Retinal pigment epithelial cell (primary cell): ENCODE results near the gene SF3B2.

Experiments used
- DNase-seq: peaks from one replicate; pipeline ENCODE4 v3.0.0-alpha.2; 2010; ENCODE audit warnings: low read depth
- H3K4me3 ChIP-seq: 2 replicates; pipeline ENCODE4 v1.5.1; 2011; ENCODE audit warnings: mild to moderate bottlenecking, low read length, control low read depth, moderate library complexity
- TF ChIP-seq, protein P1 (sequence below): conservative IDR thresholded peaks from 2 replicates; pipeline ENCODE4 v1.5.1; 2011; ENCODE audit warnings: low read depth, low read length, control low read depth, inconsistent platforms

The SF3B2 gene

DNA sequence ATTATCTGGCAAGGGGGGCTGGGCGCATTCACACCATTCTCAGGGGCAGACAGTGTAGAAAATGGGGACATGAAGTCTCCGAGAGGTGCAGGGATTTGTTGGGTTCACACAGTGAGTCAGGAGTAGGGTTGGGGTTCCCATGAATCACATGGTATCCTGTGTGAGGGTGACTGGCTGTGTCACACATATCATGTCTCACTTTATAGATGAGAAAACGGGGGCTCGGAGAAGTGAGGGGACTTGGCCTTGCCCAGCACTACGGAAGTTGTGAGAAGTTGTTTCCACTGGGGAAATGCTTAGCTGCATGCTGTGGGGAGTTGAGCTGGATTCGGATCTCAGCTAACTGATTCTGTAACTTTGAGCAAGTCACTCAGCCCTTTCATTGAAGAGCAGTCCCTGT is 7.4 kb upstream of the SF3B2 start:
- TF ChIP-seq, protein P1, sequence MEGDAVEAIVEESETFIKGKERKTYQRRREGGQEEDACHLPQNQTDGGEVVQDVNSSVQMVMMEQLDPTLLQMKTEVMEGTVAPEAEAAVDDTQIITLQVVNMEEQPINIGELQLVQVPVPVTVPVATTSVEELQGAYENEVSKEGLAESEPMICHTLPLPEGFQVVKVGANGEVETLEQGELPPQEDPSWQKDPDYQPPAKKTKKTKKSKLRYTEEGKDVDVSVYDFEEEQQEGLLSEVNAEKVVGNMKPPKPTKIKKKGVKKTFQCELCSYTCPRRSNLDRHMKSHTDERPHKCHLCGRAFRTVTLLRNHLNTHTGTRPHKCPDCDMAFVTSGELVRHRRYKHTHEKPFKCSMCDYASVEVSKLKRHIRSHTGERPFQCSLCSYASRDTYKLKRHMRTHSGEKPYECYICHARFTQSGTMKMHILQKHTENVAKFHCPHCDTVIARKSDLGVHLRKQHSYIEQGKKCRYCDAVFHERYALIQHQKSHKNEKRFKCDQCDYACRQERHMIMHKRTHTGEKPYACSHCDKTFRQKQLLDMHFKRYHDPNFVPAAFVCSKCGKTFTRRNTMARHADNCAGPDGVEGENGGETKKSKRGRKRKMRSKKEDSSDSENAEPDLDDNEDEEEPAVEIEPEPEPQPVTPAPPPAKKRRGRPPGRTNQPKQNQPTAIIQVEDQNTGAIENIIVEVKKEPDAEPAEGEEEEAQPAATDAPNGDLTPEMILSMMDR, result no peak
- no peak overlapping the region for H3K4me3 ChIP-seq
- DNase-seq, result no peak

DNA sequence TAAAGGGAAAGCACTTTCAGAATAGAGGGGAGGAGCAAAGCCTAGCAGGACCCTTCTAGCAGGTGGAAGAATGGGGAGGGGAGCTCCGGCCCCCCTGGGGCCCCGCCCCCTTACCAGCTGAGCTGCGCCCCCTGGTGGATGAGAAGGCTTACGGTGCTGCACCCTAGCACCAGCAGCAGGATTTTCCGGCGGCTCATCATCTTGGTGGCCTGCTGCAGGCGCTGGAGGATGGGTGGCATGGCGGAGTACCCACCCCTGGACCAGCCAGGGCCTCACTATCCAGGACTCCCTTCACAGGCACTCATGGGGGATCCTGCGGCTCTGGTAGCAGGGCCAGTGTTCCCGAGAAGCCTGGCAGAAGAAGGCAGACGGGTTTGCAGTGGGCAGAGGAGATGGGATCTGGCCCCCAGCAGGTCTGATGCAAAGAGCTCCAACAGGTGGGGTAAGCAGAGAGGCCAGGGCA is 7.0 kb upstream of the SF3B2 start:
- TF ChIP-seq, protein P1, result peak; percentile 95
- DNase-seq, result no peak
- no peak overlapping the region for H3K4me3 ChIP-seq

DNA sequence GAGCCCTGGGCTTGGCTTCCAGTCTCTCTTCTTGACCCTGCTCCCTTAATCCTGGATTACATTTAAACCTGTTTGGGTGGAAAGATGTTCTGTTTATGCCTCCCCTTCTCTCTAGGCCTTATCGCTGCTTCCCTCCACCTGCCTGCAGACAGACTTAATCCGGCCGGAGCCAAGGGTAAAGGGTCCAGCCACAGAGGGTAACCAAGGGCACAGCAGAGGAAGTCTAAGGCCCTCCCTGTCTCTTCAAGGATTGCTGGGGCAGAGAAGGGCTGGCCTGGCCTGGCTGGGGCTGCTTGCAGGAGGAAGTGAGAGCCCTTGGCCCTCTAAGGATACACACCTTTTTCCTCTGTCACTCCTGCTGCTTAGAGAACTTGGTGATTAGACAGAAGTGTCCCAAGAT is 5.3 kb upstream of the SF3B2 start:
- no peak for DNase-seq
- no peak overlapping the region for H3K4me3 ChIP-seq
- TF ChIP-seq, protein P1, result no peak

DNA sequence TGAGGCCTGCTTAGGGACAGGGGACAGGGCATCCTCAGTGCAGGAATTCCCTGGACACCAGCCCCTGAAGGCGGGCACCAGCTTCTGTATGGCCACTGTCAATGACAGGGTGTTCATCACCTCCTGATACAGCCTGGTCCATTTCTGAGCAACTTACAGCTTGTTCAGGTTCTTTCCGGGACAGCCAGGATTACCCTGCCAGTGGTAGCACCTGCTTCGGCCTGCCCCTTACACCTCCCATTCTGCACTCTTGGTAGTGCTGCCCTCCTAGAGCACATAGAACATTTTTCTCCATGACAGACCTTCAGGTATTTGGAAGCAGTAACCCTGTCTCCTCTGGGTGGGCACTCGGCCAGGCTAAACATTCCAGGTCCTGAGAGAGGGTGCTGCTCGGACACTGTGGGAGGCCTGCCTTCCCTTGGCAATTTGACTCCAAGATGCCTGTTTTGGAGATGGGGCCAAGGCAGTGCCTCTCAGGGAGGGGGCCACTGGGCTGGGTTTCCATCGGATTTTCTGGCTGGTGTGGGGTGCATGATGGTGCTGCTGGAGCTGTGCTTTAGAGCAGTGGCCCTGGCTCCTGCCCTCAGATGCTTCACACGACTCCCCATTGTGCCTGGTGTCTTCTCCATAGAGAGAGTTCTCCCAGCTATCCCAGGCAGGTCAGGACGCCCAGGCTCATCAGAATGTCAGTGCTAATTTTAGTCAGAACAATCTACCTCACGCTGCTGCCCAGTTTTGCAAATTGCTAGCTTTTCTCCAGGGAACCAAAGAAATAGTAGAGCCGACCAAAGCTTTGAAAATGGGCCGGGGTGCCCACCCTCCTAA is 4.4 kb upstream of the SF3B2 start:
- TF ChIP-seq, protein P1, result no peak
- H3K4me3 ChIP-seq, result no peak overlapping the region

DNA sequence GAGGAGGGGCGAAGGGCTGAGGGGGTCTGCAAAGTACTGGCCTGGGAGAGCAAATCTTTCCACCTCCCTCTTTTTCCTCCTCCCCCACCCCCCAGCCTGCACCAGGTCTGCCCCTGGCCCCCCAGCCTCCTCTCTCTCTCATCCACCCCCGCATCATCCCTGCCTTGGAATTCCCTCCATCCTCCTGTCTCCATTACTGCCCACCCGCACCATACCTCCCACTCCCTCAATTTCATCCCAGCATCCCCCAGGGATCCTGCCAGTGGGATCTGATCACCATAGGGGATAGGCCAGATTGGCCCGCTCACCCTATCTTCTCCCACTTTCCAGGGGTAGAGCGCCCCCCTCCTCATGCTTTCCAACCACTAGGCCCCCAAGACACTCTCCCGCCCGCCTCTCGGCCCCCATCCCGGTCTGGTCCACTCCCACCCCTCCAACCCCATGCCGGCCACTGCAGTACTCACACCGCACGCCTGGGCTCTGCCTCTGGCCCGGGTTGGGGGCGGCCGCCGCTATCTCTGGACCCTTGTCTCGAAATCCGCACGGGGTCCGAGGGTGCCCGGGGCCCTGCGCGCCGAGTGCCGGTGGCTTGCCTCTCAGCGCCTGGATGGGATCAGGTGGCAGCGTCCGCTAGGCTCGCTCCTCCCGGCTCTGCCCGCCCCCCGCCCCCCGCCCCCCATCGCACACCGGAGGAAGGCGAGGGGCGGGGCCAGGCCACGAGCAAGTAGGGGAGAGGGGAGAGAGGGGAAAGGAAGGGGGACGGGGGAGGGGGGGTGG is 3.4 kb upstream of the SF3B2 start, which contains the start of gene GAL3ST3:
Gene GAL3ST3 (minus strand): TSS at position 615 of the 777 bp plus-strand sequence. CDS start 3,746 bp downstream, outside the sequence.
- DNase-seq, result no peak
- TF ChIP-seq, protein P1, result no peak
- peak within 1 kb of the TSS; percentile 47 for H3K4me3 ChIP-seq

More for the DNA sequence above, 4.4 kb upstream of the SF3B2 start:
- DNase-seq, result no peak

DNA sequence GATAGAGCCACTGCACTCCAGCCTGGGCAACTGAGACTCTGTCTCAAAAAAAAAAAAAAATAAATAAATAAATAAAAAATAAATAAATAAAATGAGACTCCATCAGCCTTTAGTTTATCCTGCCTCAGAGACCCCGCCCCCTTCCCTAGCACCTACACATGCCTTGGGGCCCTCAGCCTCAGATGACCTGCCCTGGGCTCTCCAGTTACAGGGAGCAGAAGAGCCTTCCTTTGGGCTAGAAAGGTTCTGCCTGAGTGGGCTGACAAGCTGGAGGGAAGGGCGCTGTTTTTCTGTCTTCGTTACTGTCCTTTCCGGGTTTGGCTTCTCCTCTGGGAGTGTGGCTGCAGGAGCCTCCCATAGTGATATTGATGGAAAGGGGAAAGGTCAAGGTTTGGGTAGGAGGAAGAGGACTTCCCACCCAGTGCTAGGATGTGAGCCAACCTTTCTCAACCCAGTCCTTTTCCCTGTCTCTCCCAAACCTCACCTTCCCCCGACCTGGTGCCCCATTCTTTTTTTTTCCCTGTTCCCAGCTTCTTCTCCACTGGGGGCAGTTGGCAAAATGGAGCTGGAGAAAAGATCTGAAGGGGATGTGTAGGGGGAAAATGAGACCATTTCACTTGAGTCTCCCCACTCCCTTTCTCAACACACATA is 1.5 kb upstream of the SF3B2 start:
- TF ChIP-seq, protein P1, result no peak
- no peak for DNase-seq
- H3K4me3 ChIP-seq, result no peak overlapping the region
